ENCODE data around the gene GK. TPM values are rescaled to one million over a fixed set of nuclear protein-coding genes. Genes with fewer than 3 reads are reported as not detected.
"Not testable (repeated sequence)": the region's sequence is repeated elsewhere in the genome, so short reads cannot be mapped to it uniquely, and the experiment has no call there.

The GK gene
- total RNA-seq, 1 donor, result 5.8 TPM

GRCh38 chrX:30741545-30741944 is 88.3 kb downstream of the GK start:
- DNase-seq (ENCODE audit: insufficient read length, low spot score, missing footprints), result no peak
- H3K79me2 ChIP-seq (ENCODE audit: insufficient read depth, low read length), result no peaks in the 10 kb centered on the region
- no peak overlapping the region for H3K27ac ChIP-seq (ENCODE audit: low read depth, low read length)
- H3K4me1 ChIP-seq (ENCODE audit: insufficient read depth, low read length), result no peaks in the 10 kb centered on the region
- H3K27me3 ChIP-seq (ENCODE audit: insufficient read depth, low read length), result no peaks in the 10 kb centered on the region
- no peaks in the 10 kb centered on the region for H3K9me3 ChIP-seq (ENCODE audit: low read depth, low read length)
- no peak overlapping the region for H3K4me3 ChIP-seq (ENCODE audit: insufficient read depth, low read length)
- H2AFZ ChIP-seq (ENCODE audit: low read length), result no peak overlapping the region
- no peak overlapping the region for H3K4me2 ChIP-seq (ENCODE audit: insufficient read depth, low read length)
- H4K20me1 ChIP-seq (ENCODE audit: insufficient read depth, low read length), result no peaks in the 10 kb centered on the region
- H3K36me3 ChIP-seq (ENCODE audit: insufficient read depth, low read length), result no peaks in the 10 kb centered on the region
- no peak for TF ChIP-seq CTCF (IDR thresholded peaks at IDR 0.05; ENCODE audit: extremely low read depth, low read depth, low read length)

DNA sequence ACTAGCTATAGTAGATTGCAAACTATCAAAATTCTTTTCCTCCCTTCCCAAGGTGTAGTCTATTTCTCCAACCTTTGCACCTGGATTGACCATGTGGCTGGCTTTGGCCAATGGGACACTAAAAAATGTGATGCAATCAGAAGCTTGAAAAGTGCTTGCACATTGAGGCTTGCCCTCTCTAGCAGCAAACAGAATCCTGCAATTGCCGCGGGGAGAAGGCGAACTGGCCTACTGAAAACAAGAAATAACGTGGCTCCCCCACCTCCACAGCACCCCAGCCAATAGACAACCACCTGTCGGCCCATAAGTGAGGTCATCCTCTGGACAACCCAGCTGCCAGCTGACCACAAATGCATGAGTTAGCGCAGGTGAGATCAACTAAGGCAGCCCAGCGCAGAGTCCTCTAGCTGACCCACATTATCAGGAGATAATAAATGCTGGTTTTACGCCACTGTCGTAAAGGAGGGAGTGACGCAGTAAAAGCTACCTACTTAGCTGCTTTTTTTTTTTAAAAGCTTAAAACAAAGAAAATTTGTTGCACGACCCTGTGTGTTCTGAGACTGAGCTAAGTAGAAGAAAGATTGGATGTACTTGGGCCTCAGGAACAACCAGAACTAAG is 95.2 kb downstream of the GK start:
- no peak for TF ChIP-seq CTCF (IDR thresholded peaks at IDR 0.05; ENCODE audit: extremely low read depth, low read depth, low read length)
- H3K27me3 ChIP-seq (ENCODE audit: insufficient read depth, low read length), result no peaks in the 10 kb centered on the region
- H3K9me3 ChIP-seq (ENCODE audit: low read depth, low read length), result no peaks in the 10 kb centered on the region

GRCh38 chrX:30751497-30751896 is 98.3 kb downstream of the GK start:
- H3K9me3 ChIP-seq (ENCODE audit: low read depth, low read length), result no peaks in the 10 kb centered on the region
- H3K79me2 ChIP-seq (ENCODE audit: insufficient read depth, low read length), result no peaks in the 10 kb centered on the region
- H2AFZ ChIP-seq (ENCODE audit: low read length), result no peak overlapping the region
- H3K4me3 ChIP-seq (ENCODE audit: insufficient read depth, low read length), result no peak overlapping the region
- no peaks in the 10 kb centered on the region for H4K20me1 ChIP-seq (ENCODE audit: insufficient read depth, low read length)
- DNase-seq (ENCODE audit: insufficient read length, low spot score, missing footprints), result no peak
- H3K4me2 ChIP-seq (ENCODE audit: insufficient read depth, low read length), result no peak overlapping the region
- no peak for TF ChIP-seq CTCF (IDR thresholded peaks at IDR 0.05; ENCODE audit: extremely low read depth, low read depth, low read length)
- H3K27ac ChIP-seq (ENCODE audit: low read depth, low read length), result no peak overlapping the region
- H3K36me3 ChIP-seq (ENCODE audit: insufficient read depth, low read length), result no peaks in the 10 kb centered on the region
- no peaks in the 10 kb centered on the region for H3K4me1 ChIP-seq (ENCODE audit: insufficient read depth, low read length)
- H3K27me3 ChIP-seq (ENCODE audit: insufficient read depth, low read length), result no peaks in the 10 kb centered on the region

More for the DNA sequence above, 95.2 kb downstream of the GK start:
- Histone ChIP-seq H3K27ac (ENCODE audit: low read depth, low read length) (no peak overlapping the region), H3K4me3 (ENCODE audit: insufficient read depth, low read length) (no peak overlapping the region), H3K4me2 (ENCODE audit: insufficient read depth, low read length) (no peak overlapping the region), H2AFZ (ENCODE audit: low read length) (no peak overlapping the region), H4K20me1 (ENCODE audit: insufficient read depth, low read length) (no peaks in the 10 kb centered on the region), H3K36me3 (ENCODE audit: insufficient read depth, low read length) (no peaks in the 10 kb centered on the region), H3K79me2 (ENCODE audit: insufficient read depth, low read length) (no peaks in the 10 kb centered on the region), H3K4me1 (ENCODE audit: insufficient read depth, low read length) (no peaks in the 10 kb centered on the region)
- DNase-seq (ENCODE audit: insufficient read length, low spot score, missing footprints), result no peak

GRCh38 chrX:30762755-30763154 is 109.5 kb downstream of the GK start:
- Histone ChIP-seq H3K36me3 (ENCODE audit: insufficient read depth, low read length) (no peaks in the 10 kb centered on the region), H4K20me1 (ENCODE audit: insufficient read depth, low read length) (no peaks in the 10 kb centered on the region), H3K27ac (ENCODE audit: low read depth, low read length) (no peak overlapping the region), H3K9me3 (ENCODE audit: low read depth, low read length) (no peaks in the 10 kb centered on the region), H3K4me1 (ENCODE audit: insufficient read depth, low read length) (no peaks in the 10 kb centered on the region), H3K4me2 (ENCODE audit: insufficient read depth, low read length) (no peak overlapping the region), H3K4me3 (ENCODE audit: insufficient read depth, low read length) (no peak overlapping the region), H3K27me3 (ENCODE audit: insufficient read depth, low read length) (no peaks in the 10 kb centered on the region), H2AFZ (ENCODE audit: low read length) (no peak overlapping the region), H3K79me2 (ENCODE audit: insufficient read depth, low read length) (no peaks in the 10 kb centered on the region)
- DNase-seq (ENCODE audit: insufficient read length, low spot score, missing footprints), result no peak
- no peak for TF ChIP-seq CTCF (IDR thresholded peaks at IDR 0.05; ENCODE audit: extremely low read depth, low read depth, low read length)

DNA sequence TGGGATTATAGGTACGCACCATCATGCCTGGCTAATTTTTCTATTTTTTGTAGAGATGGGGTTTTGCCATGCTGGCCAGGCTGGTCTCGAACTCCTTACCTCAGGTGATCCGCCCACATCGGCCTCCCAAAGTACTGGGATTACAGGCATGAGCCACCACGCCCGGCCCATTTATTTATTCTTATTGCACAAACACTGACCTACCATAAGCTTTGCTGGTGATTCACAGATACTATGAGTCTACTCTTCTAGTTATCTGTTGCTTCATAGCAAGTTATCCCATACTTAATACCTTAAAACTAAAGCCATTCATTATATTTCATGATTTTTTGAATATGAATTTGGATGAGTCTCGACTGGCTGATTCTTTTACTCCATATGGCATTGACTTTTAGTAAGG is 120.5 kb downstream of the GK start:
- not testable (repeated sequence) for H3K4me2 ChIP-seq (ENCODE audit: insufficient read depth, low read length); H3K27ac ChIP-seq (ENCODE audit: low read depth, low read length); DNase-seq (ENCODE audit: insufficient read length, low spot score, missing footprints); H3K27me3 ChIP-seq (ENCODE audit: insufficient read depth, low read length); H3K36me3 ChIP-seq (ENCODE audit: insufficient read depth, low read length); H3K4me3 ChIP-seq (ENCODE audit: insufficient read depth, low read length); H3K79me2 ChIP-seq (ENCODE audit: insufficient read depth, low read length); H3K9me3 ChIP-seq (ENCODE audit: low read depth, low read length); H4K20me1 ChIP-seq (ENCODE audit: insufficient read depth, low read length); H3K4me1 ChIP-seq (ENCODE audit: insufficient read depth, low read length); H2AFZ ChIP-seq (ENCODE audit: low read length)

Measured in osteoblast (primary cell).